Stimulated activated CD4-positive, alpha-beta T cell treated with anti-CD3 and anti-CD28 coated beads, Interleukin-4, amount 100 ng/mL, for 24 hours (primary cell): ENCODE data around the gene TGFBR1.
A peak's percentile ranks its signal among the peaks of the same experiment; 100 is the strongest.

Experiments
- DNase-seq: peaks from one replicate; pipeline ENCODE4 v3.0.0-alpha.2; 2020

The TGFBR1 gene

GRCh38 chr9:99109522-99109921 lies 4.6 kb downstream of the TGFBR1 start:
- DNase-seq: no peak

GRCh38 chr9:99112750-99113413 lies 8.0 kb downstream of the TGFBR1 start:
- peak; percentile 20 for DNase-seq

- no peak for DNase-seq
Measured at GRCh38 chr9:99113414-99114048, 8.6 kb downstream of the TGFBR1 start.

- DNase-seq: no peak
Measured at GRCh38 chr9:99114049-99114440, 9.1 kb downstream of the TGFBR1 start.

GRCh38 chr9:99114846-99115500 lies 10.1 kb downstream of the TGFBR1 start:
- DNase-seq: no peak

- no peak for DNase-seq
Measured at GRCh38 chr9:99116003-99116411, 11.1 kb downstream of the TGFBR1 start.

GRCh38 chr9:99118782-99119466 lies 14.0 kb downstream of the TGFBR1 start:
- peak; percentile 44 for DNase-seq

- no peak for DNase-seq
Measured at GRCh38 chr9:99119976-99120655, 15.2 kb downstream of the TGFBR1 start.

- DNase-seq: no peak
Measured at GRCh38 chr9:99121604-99122003, 16.7 kb downstream of the TGFBR1 start.

- DNase-seq: no peak
Measured at GRCh38 chr9:99124534-99125255, 19.8 kb downstream of the TGFBR1 start.

- DNase-seq: no peak
Measured at GRCh38 chr9:99125446-99125845, 20.5 kb downstream of the TGFBR1 start.

- DNase-seq: no peak
Measured at GRCh38 chr9:99126312-99126711, 21.4 kb downstream of the TGFBR1 start.

GRCh38 chr9:99127356-99128132 lies 22.6 kb downstream of the TGFBR1 start:
- DNase-seq: no peak

GRCh38 chr9:99128133-99128406 lies 23.2 kb downstream of the TGFBR1 start:
- DNase-seq: no peak

- no peak for DNase-seq
Measured at GRCh38 chr9:99129091-99129490, 24.2 kb downstream of the TGFBR1 start.

GRCh38 chr9:99130069-99130468 lies 25.2 kb downstream of the TGFBR1 start:
- DNase-seq: no peak

GRCh38 chr9:99133145-99133544 lies 28.2 kb downstream of the TGFBR1 start:
- no peak for DNase-seq

GRCh38 chr9:99134893-99135341 lies 30.0 kb downstream of the TGFBR1 start:
- DNase-seq: no peak

- DNase-seq: no peak
Measured at GRCh38 chr9:99135456-99135855, 30.5 kb downstream of the TGFBR1 start.

GRCh38 chr9:99137225-99137624 lies 32.3 kb downstream of the TGFBR1 start:
- no peak for DNase-seq

GRCh38 chr9:99137891-99138290 lies 33.0 kb downstream of the TGFBR1 start:
- DNase-seq: no peak
